ENCODE measurements around the gene XIST.
"Not testable (repeated sequence)": the region's sequence is repeated elsewhere in the genome, so short reads cannot be mapped to it uniquely, and the experiment has no call there.

Gene XIST

GRCh38 chrX:73852467-73852866 is at the start of gene XIST:
Gene XIST, minus strand, starts transcription at chrX:73852714.
- no peak for DNase-seq (ENCODE audit: low spot score)

GRCh38 chrX:73898315-73898714 is 45.8 kb upstream of the XIST start:
- not testable (repeated sequence) for DNase-seq (ENCODE audit: low spot score)

GRCh38 chrX:73892515-73893090 is 40.1 kb upstream of the XIST start:
- DNase-seq (ENCODE audit: low spot score): not testable (repeated sequence)

DNA sequence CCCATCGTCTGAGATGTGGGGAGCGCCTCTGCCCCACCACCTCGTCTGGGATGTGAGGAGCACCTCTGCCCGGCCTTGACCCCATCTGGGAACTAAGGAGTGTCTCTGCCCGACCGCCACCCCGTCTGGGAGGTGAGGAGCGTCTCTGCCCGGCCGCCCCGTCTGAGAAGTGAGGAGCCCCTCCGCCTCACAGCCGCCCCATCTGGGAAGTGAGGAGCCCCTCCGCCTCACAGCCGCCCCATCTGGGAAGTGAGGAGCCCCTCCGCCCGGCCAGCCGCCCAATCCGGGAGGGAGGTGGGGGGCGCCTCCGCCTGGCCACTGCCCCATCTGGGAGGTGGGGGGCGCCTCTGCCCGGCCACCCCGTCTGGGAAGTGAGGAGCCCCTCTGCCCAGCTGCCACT is 29.7 kb upstream of the XIST start:
- not testable (repeated sequence) for DNase-seq (ENCODE audit: low spot score)

DNA sequence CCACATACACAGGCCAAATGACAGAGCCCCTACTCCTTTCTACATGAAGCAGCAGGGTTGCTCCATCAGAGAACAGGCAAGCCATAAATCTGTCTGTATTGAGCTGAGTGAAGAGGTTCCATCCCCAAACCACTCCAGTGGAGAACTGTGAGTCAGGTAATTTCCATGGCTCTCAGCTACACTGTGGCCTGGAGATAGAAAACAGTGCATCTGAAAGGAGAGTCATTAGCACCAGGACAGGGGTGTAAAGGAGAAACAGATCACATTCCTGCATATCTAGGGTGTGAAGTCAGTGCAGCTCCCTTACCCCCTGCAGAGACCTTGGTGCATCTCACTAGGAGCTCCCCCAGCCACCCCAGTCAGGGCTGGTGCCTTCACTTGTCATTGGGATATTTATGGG is 25.2 kb upstream of the XIST start:
- DNase-seq (ENCODE audit: low spot score): no peak

DNA sequence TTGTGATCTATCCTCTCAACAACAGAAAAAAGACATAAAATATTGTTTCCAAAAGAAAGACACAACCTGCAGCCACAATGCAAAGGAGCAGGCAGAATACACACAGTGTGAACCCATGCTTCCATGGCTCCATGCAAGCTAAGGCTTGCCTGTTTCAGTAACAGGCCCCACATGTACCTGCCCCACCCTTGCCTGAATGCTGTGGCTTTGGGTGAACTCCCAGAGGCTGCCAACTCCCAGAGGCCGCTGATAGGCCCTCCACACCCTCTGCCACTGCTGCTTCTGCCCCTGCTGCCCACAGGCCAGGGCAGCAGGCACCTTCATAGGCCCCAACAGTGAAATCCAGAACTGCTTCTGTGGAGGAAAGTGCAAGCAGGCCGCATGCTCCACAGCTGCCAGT is 24.4 kb upstream of the XIST start:
- DNase-seq (ENCODE audit: low spot score): no peak

GRCh38 chrX:73868916-73869315 is 16.4 kb upstream of the XIST start:
- DNase-seq (ENCODE audit: low spot score): no peak

- DNase-seq (ENCODE audit: low spot score): no peak
Measured at GRCh38 chrX:73867144-73867543, 14.6 kb upstream of the XIST start.

- DNase-seq (ENCODE audit: low spot score): no peak
Measured at GRCh38 chrX:73863852-73864251, 11.3 kb upstream of the XIST start.

DNA sequence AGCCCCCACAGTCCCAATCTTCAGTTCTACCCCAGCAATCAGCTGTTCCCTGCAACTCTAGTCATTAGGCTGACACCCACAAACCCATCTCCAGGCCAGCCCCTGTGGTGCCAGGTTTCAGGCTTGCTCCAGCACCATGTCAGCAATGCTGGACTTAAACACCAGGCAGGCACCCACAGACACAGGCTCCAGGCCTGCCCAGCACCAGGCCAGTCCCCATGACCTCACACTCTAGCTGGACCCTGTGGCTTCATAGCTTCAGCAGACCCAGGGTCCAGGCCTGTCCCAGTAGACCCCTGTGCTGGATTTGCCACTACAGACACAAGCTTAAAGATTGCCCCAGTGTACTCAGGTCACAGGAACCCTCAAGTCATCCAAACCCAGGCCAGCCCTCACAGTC is 10.8 kb upstream of the XIST start:
- DNase-seq (ENCODE audit: low spot score): no peak

DNA sequence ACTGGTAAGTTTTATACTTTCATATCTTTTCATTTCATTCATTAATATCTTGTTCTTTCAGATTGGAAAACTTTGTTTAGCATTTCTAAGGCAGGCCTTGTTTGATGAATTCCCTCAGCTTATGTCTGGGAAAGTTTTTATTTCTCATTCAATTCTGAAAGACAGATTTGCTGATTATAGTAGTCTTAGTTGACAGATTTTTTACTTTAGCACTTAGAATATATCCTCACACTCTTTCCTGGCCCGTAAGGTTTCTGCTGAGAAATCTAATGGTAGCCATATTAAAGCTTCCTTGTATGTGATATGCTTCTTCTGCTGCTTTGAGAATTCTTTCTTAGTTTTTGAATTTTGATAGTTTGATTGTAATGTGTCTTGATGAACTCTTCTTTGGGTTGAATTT is 7.1 kb upstream of the XIST start:
- DNase-seq (ENCODE audit: low spot score): no peak

DNA sequence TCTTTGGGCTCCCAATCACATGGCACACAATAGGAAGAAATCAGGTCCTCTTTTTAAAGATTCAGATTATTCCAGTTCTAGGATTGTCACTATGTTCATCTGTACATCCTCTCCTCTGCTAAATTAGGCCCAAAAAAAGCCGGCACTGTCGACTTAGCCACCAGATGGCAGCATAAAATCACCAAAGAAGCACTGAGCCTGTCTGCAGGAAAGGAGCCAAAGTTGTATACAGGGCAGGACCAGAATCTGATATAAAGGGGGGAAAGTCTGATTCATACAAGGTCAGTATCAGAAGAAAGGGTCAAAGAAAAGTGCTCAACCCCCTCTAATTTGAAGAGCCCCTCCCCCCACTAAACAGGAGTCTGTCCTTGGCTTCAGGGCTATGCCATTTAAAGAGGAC is 3.0 kb upstream of the XIST start:
- DNase-seq (ENCODE audit: low spot score): no peak

- no peak for DNase-seq (ENCODE audit: low spot score)
Measured at GRCh38 chrX:73852022-73852421, 492 bp downstream of the XIST start.

- no peak for DNase-seq (ENCODE audit: low spot score)
Measured at GRCh38 chrX:73851014-73852009, 1.2 kb downstream of the XIST start.

- DNase-seq (ENCODE audit: low spot score): no peak
Measured at GRCh38 chrX:73850124-73851013, 2.1 kb downstream of the XIST start.

DNA sequence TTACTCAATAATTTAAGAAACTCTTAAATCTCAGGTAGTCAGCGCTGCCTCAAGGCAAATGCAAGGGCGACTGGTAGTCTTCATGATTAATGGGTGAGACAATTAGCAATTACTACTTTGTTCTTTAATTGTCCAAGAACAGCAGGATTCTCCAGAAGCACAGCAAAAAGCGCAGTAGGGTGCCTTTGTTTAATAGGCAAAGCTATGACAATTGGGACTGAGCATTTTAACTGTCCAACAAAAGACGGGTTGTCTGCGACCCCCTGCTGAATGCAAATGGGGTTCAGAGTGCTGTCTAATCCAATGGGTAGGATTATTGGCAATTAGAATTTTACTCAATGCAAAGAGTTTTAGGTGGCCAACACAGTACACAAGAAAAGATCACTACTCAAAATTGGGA is 3.4 kb downstream of the XIST start:
- DNase-seq (ENCODE audit: low spot score): no peak

DNA sequence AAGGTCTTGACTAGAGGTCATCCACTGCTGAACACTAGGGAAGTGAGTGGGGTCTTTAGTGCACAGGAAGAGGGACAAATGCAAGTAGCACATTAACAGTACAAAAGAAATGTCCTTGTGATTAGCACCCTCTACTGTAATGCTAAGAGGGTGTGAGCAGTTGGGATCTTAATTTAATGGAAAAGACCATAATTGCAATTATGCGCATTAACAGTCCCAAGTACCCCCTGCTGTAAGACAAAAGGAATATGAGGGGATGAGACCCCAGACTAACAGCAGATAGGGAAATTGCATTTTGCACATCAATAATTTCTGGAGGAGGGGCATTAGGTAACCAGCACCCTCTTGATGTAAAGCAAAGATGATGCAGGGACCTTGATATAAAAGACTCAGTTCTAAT is 4.5 kb downstream of the XIST start:
- DNase-seq (ENCODE audit: low spot score): no peak

DNA sequence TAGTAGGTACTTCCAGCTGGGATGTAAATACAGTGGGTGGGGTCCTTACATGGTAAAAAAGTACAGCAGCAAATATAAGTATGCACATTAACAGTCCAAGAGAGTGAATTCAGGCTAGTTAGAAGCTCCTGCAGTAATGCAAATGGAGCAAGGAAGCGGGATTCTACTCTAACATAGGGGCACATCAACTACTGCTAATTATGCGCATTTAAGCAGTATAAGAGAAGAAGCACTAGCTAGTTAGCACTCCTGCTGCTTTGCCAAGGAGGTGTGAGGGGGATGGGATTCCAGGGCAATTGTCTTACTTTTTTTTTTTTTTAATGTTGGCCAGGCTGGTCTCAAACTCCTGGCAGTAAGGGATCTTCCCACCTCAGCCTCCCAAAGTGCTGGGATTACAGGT is 5.4 kb downstream of the XIST start:
- no peak for DNase-seq (ENCODE audit: low spot score)

DNA sequence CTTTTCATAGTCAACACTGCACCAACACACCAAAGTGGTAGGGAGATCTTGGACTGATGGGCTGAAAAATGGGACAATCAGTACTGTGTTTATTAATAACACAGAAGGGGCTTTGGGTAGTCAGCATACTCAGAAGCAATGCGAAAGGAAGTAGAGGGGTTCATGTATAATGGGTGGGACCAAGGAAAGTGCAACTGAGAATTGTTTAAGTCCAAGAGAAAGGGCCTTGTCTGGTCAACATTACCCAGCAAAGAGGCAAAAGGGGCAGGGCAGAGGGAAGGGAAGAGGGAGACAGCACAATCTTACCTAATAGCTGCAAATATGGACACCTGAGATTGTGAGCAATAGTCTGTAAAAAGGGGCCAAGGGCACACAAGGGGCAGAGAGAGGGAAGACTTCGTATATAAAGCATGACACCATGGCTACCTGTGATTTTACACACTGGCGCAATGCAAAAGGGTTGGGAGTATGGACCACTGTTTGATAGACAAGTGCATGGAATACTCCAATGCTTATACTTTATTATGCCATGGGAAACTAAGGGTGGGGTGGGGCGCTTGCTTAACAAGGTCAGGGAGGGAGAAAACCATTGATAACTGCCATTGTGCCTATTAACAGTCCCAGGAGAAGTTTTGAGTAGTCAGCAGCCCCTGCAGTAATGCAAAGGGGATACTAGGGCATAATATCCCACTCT is 9.8 kb downstream of the XIST start:
- DNase-seq (ENCODE audit: low spot score): no peak

- no peak for DNase-seq (ENCODE audit: low spot score)
Measured at GRCh38 chrX:73841337-73841736, 11.2 kb downstream of the XIST start.

DNA sequence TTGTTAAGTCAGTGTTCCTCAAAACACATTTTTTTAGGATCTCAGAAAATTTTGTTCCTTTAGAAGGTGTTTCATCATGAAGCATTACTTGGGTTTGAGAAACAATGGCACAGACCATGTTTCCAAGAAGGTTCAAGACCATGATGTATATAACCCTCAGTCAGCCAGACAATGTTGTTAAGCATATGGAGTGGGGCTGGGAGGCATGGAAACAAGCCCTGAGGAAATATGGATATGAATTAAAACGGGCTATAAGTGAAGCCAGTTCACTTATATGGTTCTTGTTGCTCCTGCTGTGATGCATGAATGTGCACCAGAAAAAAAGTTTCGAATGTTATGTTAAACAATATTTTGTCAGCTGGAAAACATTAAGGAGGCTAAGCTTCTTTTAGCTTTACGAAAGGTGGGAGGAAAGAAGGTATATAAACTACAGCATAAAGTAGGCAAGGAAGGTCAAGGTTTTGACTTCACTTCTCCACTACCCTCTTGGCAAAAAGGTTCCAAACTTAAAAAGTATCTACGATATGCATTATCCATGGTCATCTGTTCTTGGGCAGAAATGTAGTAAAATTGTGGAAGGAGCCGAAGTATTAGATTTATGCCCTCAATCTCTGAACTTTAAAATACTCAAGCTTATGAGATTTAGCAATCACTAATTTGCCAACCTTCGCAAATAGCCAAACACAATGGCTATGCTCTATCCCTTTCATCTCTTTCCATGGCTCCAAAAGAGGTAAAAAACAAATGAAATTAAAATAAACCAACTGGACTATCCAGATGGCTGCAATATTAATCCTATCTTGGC is 12.2 kb downstream of the XIST start:
- no peak for DNase-seq (ENCODE audit: low spot score)
